ENCODE measurements around the gene ADRA1B. TPM values are rescaled to one million over a fixed set of nuclear protein-coding genes. Genes with fewer than 3 reads are reported as not detected.

ADRA1B gene
- total RNA-seq, 1 experiment from 2014 or later, result 8.3 TPM

GRCh38 chr5:159969966-159970365 lies 53.7 kb downstream of the ADRA1B start:
- no peaks in the 10 kb centered on the region for H3K9me3 ChIP-seq (ENCODE audit: control insufficient read depth, insufficient read depth, low read depth, low read length)
- no TSS peak for BruUV-seq (replicated peaks)
- ChIA-PET CTCF (no interaction called here), POLR2A (no interaction called here)
- no peaks in the 10 kb centered on the region for H3K4me1 ChIP-seq (ENCODE audit: control insufficient read depth, insufficient read depth, low read length)
- intact Hi-C loops (cut with micrococcal nuclease; ENCODE audit: unreplicated experiment), result no loop called here
- ATAC-seq (no peak), DNase-seq (ENCODE audit: low read depth, low spot score) (no peak)
- in situ Hi-C loops (cut with HindIII; ENCODE audit: low pct_unique_long_range_greater_than_20kb, low sequenced_read_pairs), result no loop called here
- H3K4me3 ChIP-seq (ENCODE audit: low read depth in 2 of 2, low read length in 2 of 2), result no peak overlapping the region
- H3K27me3 ChIP-seq (ENCODE audit: control insufficient read depth, insufficient read depth, low read length), result 0 out of 2 replicates have a peak, but pooled peaks cover 3% of the 10 kb centered on the region
- TF ChIP-seq CTCF (IDR thresholded peaks at IDR 0.05) (no peak), SIN3A (IDR thresholded peaks at IDR 0.05; ENCODE audit: borderline replicate concordance, insufficient read depth, low read depth, low read length) (no peak), TCF7L2 (IDR thresholded peaks at IDR 0.05; ENCODE audit: low read depth, low read length) (no peak), POLR2AphosphoS5 (IDR thresholded peaks at IDR 0.05; ENCODE audit: low read depth, low read length) (no peak)
- TF ChIP-seq, protein P1, sequence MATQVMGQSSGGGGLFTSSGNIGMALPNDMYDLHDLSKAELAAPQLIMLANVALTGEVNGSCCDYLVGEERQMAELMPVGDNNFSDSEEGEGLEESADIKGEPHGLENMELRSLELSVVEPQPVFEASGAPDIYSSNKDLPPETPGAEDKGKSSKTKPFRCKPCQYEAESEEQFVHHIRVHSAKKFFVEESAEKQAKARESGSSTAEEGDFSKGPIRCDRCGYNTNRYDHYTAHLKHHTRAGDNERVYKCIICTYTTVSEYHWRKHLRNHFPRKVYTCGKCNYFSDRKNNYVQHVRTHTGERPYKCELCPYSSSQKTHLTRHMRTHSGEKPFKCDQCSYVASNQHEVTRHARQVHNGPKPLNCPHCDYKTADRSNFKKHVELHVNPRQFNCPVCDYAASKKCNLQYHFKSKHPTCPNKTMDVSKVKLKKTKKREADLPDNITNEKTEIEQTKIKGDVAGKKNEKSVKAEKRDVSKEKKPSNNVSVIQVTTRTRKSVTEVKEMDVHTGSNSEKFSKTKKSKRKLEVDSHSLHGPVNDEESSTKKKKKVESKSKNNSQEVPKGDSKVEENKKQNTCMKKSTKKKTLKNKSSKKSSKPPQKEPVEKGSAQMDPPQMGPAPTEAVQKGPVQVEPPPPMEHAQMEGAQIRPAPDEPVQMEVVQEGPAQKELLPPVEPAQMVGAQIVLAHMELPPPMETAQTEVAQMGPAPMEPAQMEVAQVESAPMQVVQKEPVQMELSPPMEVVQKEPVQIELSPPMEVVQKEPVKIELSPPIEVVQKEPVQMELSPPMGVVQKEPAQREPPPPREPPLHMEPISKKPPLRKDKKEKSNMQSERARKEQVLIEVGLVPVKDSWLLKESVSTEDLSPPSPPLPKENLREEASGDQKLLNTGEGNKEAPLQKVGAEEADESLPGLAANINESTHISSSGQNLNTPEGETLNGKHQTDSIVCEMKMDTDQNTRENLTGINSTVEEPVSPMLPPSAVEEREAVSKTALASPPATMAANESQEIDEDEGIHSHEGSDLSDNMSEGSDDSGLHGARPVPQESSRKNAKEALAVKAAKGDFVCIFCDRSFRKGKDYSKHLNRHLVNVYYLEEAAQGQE (IDR thresholded peaks at IDR 0.05; ENCODE audit: insufficient read depth in 1 of 2, low read depth in 2 of 2, low read length in 1 of 2), result no peak
- no peak overlapping the region for H3K27ac ChIP-seq (ENCODE audit: low read length)
- no peaks in the 10 kb centered on the region for H3K36me3 ChIP-seq (ENCODE audit: control insufficient read depth, insufficient read depth, low read length)

DNA sequence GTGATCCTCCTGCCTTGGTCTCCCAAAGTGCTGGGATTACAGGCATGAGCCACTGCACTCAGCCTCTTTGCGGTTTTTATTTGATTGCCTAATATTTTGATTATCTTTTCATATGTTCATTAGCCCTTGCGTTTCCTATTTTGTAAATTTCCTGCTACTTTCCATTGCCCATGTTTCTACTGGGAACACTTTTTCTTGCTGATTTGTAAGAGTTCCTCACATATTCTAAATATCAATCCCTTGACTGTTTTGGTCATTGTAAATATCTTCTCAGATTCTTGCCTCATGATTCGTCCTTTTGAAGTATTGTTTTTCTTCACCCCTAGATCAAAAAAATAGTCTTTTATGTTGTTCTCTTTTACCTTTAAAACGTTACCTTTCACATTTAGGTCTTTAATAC lies 54.8 kb downstream of the ADRA1B start:
- Histone ChIP-seq H3K9me3 (ENCODE audit: control insufficient read depth, insufficient read depth, low read depth, low read length) (no peaks in the 10 kb centered on the region), H3K27ac (ENCODE audit: low read length) (no peak overlapping the region), H3K4me1 (ENCODE audit: control insufficient read depth, insufficient read depth, low read length) (no peaks in the 10 kb centered on the region), H3K36me3 (ENCODE audit: control insufficient read depth, insufficient read depth, low read length) (no peaks in the 10 kb centered on the region), H3K27me3 (ENCODE audit: control insufficient read depth, insufficient read depth, low read length) (0 out of 2 replicates have a peak, but pooled peaks cover 3% of the 10 kb centered on the region), H3K4me3 (ENCODE audit: low read depth in 2 of 2, low read length in 2 of 2) (no peak overlapping the region)
- ChIA-PET POLR2A (no interaction called here), CTCF (no interaction called here)
- in situ Hi-C loops (cut with HindIII; ENCODE audit: low pct_unique_long_range_greater_than_20kb, low sequenced_read_pairs), result no loop called here
- TF ChIP-seq POLR2AphosphoS5 (IDR thresholded peaks at IDR 0.05; ENCODE audit: low read depth, low read length), result no peak
- BruUV-seq (replicated peaks), result no TSS peak
- ATAC-seq (no peak), DNase-seq (ENCODE audit: low read depth, low spot score) (no peak)
- intact Hi-C loops (cut with micrococcal nuclease; ENCODE audit: unreplicated experiment), result no loop called here

DNA sequence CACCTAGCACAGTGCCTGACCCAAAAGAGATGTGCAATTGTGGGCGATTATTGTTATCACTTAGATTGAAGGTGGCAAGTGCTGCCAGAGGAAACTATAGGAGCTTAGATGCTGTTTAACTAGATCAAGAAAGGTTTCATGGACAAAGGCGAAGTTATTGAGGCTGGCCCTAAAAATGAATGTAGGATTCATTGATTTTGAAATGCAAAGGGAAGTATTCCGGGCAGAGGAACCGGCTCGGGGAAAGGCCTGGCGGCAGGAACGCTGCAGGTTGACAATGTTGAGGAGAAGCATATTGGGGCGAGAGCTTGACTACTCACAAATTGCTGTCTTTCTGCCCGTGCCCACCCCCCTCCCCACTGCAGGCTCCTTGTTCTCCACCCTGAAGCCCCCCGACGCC lies 55.2 kb downstream of the ADRA1B start:
- in situ Hi-C loops (cut with HindIII; ENCODE audit: low pct_unique_long_range_greater_than_20kb, low sequenced_read_pairs), result no loop called here
- BruUV-seq (replicated peaks), result no TSS peak
- POLR2A ChIA-PET, result no interaction called here

More for the DNA sequence above, 55.2 kb downstream of the ADRA1B start:
- Histone ChIP-seq H3K4me1 (ENCODE audit: control insufficient read depth, insufficient read depth, low read length) (no peaks in the 10 kb centered on the region), H3K36me3 (ENCODE audit: control insufficient read depth, insufficient read depth, low read length) (no peaks in the 10 kb centered on the region), H3K9me3 (ENCODE audit: control insufficient read depth, insufficient read depth, low read depth, low read length) (no peaks in the 10 kb centered on the region), H3K4me3 (ENCODE audit: low read depth in 2 of 2, low read length in 2 of 2) (no peak overlapping the region), H3K27me3 (ENCODE audit: control insufficient read depth, insufficient read depth, low read length) (0 out of 2 replicates have a peak, but pooled peaks cover 3% of the 10 kb centered on the region), H3K27ac (ENCODE audit: low read length) (no peak overlapping the region)
- ATAC-seq (no peak), DNase-seq (ENCODE audit: low read depth, low spot score) (no peak)
- CTCF ChIA-PET, result no interaction called here
- TF ChIP-seq SIN3A (IDR thresholded peaks at IDR 0.05; ENCODE audit: borderline replicate concordance, insufficient read depth, low read depth, low read length) (no peak), POLR2AphosphoS5 (IDR thresholded peaks at IDR 0.05; ENCODE audit: low read depth, low read length) (no peak), CTCF (IDR thresholded peaks at IDR 0.05) (no peak), TCF7L2 (IDR thresholded peaks at IDR 0.05; ENCODE audit: low read depth, low read length) (no peak)
- TF ChIP-seq, protein P1 (IDR thresholded peaks at IDR 0.05; ENCODE audit: insufficient read depth in 1 of 2, low read depth in 2 of 2, low read length in 1 of 2), result no peak
- intact Hi-C loops (cut with micrococcal nuclease; ENCODE audit: unreplicated experiment), result no loop called here

Data from Panc1 (cell line).